Uterus (tissue), 2 donors: Measurements from ENCODE around the gene NAV2.

ENCODE experiments used
- POLR2A ChIP-seq, 2 donors: fragments of 450-650 bp; IDR thresholded peaks; one replicate each; pipeline ENCODE4 v1.6.1; 2016; ENCODE audit warnings: antibody characterized with exemption in 2 of 2, mild to moderate bottlenecking in 1 of 2, moderate library complexity in 1 of 2
- TF ChIP-seq, protein P1 (sequence below), 4 experiments: fragments of 200-600 bp in 2 of 4; fragments of 450-650 bp in 2 of 4; sonication (generic) in 2 of 4; IDR thresholded peaks; one replicate each; pipeline ENCODE4 v1.5.1; 2016 to 2019; ENCODE audit warnings: antibody characterized with exemption in 4 of 4, mild to moderate bottlenecking in 2 of 4, moderate library complexity in 1 of 4

DNA sequence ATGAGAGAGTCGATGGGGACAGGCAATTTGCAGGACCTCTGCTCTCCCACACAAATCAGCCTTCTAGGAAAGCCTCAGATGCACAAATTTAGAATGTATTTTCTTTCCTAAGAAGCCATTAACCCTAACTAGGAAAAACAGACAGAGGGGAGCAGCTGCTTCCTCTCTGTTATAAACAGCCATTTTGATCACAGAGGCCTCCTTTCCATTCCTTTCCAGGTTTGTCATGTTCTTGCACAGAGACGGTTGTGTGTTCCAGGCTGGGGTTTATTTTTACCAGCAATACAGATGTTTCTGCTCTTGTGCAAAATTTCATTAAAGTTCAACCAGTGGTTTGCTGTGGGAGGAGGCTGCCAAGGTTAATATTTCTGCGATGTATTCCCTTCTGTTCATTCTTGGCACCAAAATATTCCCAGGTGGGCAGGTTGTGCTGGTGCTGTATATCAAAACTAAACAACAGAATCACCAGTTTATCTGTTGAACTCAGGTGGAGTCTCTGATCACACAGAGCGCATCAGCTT, 90.2 kb downstream of the NAV2 start:
- no peak for TF ChIP-seq POLR2A (IDR thresholded peaks at IDR 0.05)
- TF ChIP-seq, protein P1, sequence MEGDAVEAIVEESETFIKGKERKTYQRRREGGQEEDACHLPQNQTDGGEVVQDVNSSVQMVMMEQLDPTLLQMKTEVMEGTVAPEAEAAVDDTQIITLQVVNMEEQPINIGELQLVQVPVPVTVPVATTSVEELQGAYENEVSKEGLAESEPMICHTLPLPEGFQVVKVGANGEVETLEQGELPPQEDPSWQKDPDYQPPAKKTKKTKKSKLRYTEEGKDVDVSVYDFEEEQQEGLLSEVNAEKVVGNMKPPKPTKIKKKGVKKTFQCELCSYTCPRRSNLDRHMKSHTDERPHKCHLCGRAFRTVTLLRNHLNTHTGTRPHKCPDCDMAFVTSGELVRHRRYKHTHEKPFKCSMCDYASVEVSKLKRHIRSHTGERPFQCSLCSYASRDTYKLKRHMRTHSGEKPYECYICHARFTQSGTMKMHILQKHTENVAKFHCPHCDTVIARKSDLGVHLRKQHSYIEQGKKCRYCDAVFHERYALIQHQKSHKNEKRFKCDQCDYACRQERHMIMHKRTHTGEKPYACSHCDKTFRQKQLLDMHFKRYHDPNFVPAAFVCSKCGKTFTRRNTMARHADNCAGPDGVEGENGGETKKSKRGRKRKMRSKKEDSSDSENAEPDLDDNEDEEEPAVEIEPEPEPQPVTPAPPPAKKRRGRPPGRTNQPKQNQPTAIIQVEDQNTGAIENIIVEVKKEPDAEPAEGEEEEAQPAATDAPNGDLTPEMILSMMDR (IDR thresholded peaks at IDR 0.05) = no peak
